Type B pancreatic cell (in vitro differentiated cells): ENCODE results near the gene FLYWCH1. TPM values are rescaled to one million over a fixed set of nuclear protein-coding genes. Genes with fewer than 3 reads are reported as not detected.
"Not testable (repeated sequence)": the region's sequence is repeated elsewhere in the genome, so short reads cannot be mapped to it uniquely, and the experiment has no call there.

Experiments
- DNase-seq: peaks from one replicate; pipeline ENCODE4 v3.0.0; 2021; ENCODE audit warnings: mixed read lengths; ENCODE audit not compliant: unreplicated experiment; ENCODE audit errors: extremely low spot score
- H3K27ac Mint-ChIP-seq: 2 replicates; pipeline ENCODE4 v1.8.0; 2021; ENCODE audit warnings: mild to moderate bottlenecking, mixed read lengths
- H3K27me3 Mint-ChIP-seq: 2 replicates; pipeline ENCODE4 v1.8.0; 2021; ENCODE audit warnings: mixed read lengths
- H3K36me3 Mint-ChIP-seq: 2 replicates; pipeline ENCODE4 v1.8.0; 2021; ENCODE audit warnings: mixed read lengths
- H3K4me1 Mint-ChIP-seq: one replicate; pipeline ENCODE4 v1.8.0; 2021; ENCODE audit warnings: mixed read lengths; ENCODE audit not compliant: unreplicated experiment
- H3K4me3 Mint-ChIP-seq: 2 replicates; pipeline ENCODE4 v1.8.0; 2021; ENCODE audit warnings: mild to moderate bottlenecking, mixed read lengths
- H3K9me3 Mint-ChIP-seq: 2 replicates; pipeline ENCODE4 v1.8.0; 2021; ENCODE audit warnings: mixed read lengths
- total RNA-seq: library from RNA; stranded (reverse); gene quantifications from 2 replicates; pipeline ENCODE4 v1.2.1, GENCODE V29; 2021; ENCODE audit warnings: low replicate concordance
- TF ChIP-seq, protein P1 (sequence below): fragments of 200-600 bp; sonication (generic); conservative IDR thresholded peaks from 2 replicates; pipeline ENCODE4 v1.5.0; 2021; ENCODE audit warnings: antibody characterized with exemption, mild to moderate bottlenecking

Gene FLYWCH1
- total RNA-seq, 1 donor from 2014 or later: 28.6 TPM

DNA sequence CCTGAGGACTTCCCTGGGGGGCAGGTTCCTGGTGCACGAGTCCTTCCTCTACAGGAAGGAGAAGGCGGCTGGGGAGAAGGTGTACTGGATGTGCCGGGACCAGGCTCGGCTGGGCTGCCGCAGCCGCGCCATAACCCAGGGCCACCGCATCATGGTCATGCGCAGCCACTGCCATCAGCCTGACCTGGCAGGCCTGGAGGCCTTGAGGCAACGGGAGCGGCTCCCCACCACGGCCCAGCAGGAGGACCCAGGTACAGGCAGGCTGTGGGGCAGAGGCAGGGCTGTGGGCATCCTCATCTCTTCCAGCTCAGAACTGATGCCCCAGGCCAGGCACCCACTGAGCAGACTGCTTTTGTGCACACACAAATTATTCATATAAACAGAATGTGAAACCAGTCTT is 26.5 kb downstream of the FLYWCH1 start:
- H3K27ac Mint-ChIP-seq: no peak overlapping the region
- no peak for DNase-seq
- H3K36me3 Mint-ChIP-seq: peaks cover 6% of the 10 kb centered on the region
- no peaks in the 10 kb centered on the region for H3K9me3 Mint-ChIP-seq
- H3K4me1 Mint-ChIP-seq: peaks cover 3% of the 10 kb centered on the region
- TF ChIP-seq, protein P1, sequence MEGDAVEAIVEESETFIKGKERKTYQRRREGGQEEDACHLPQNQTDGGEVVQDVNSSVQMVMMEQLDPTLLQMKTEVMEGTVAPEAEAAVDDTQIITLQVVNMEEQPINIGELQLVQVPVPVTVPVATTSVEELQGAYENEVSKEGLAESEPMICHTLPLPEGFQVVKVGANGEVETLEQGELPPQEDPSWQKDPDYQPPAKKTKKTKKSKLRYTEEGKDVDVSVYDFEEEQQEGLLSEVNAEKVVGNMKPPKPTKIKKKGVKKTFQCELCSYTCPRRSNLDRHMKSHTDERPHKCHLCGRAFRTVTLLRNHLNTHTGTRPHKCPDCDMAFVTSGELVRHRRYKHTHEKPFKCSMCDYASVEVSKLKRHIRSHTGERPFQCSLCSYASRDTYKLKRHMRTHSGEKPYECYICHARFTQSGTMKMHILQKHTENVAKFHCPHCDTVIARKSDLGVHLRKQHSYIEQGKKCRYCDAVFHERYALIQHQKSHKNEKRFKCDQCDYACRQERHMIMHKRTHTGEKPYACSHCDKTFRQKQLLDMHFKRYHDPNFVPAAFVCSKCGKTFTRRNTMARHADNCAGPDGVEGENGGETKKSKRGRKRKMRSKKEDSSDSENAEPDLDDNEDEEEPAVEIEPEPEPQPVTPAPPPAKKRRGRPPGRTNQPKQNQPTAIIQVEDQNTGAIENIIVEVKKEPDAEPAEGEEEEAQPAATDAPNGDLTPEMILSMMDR: no peak
- H3K4me3 Mint-ChIP-seq: no peak overlapping the region
- no peaks in the 10 kb centered on the region for H3K27me3 Mint-ChIP-seq

DNA sequence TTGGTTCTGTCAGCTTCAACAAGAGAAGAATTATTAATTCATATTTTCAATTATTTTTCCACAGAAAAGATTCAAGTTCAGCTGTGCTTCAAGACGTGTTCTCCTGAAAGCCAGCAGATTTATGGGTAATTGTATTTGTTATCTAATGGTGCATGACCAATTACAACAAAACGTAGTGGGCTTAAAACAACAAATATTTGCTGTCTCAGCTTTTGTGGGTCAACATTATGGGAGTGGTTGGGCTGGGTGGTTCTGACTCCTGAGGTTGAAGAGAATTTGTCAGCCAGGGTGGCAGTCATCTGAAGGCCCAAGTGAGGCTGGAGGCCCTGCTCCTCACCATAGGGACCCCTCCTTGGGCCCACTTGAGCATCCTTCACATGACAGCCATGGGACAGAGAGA is 28.2 kb downstream of the FLYWCH1 start:
- no peaks in the 10 kb centered on the region for H3K9me3 Mint-ChIP-seq
- DNase-seq: no peak
- peak overlapping the region; percentile 18 for H3K27ac Mint-ChIP-seq
- H3K4me3 Mint-ChIP-seq: no peak overlapping the region
- peaks cover 3% of the 10 kb centered on the region for H3K4me1 Mint-ChIP-seq
- peaks cover 9% of the 10 kb centered on the region for H3K36me3 Mint-ChIP-seq
- TF ChIP-seq, protein P1: no peak
- no peaks in the 10 kb centered on the region for H3K27me3 Mint-ChIP-seq

DNA sequence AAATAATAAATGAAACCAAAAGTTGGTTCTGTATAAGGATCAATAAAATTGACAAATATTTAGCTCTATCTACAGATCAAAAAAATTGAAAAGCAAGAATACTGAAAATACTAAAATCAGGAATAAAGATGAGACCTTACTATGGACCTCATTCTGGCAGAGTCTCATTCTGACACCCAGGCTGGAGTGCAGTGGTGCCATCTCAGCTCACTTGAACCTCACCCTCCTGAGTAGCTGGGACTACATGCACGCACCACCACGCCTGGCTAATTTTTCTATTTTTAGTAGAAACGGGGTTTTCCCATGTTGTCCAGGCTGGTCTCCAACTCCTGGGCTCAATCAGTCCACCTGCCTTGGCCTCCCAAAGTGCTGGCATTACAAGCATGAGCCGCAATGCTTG is 30.3 kb downstream of the FLYWCH1 start:
- H3K27ac Mint-ChIP-seq: no peak overlapping the region

DNA sequence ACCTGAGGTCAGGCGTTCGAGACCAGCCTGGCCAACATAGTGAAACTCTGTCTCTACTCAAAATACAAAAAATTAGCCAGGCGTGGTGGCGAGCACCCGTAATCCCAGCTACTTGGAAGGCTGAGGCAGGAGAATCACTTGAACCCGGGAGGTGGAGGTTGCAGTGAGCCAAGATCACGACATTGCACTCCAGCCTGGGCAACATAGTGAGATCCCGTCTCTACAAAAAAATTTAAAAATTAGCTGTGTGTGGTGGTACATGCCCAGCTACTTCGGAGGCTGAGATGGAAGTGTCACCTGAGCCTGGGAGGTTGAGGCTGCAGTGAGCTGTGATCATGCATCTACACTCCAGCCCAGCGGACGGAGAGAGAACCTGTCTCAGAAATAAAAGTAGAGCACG is 32.0 kb downstream of the FLYWCH1 start:
- not testable (repeated sequence) for H3K4me1 Mint-ChIP-seq, H3K4me3 Mint-ChIP-seq, H3K27ac Mint-ChIP-seq, H3K27me3 Mint-ChIP-seq, DNase-seq, H3K9me3 Mint-ChIP-seq
- peaks cover 16% of the 10 kb centered on the region for H3K36me3 Mint-ChIP-seq

More for the DNA sequence above, 30.3 kb downstream of the FLYWCH1 start:
- no peaks in the 10 kb centered on the region for H3K9me3 Mint-ChIP-seq
- DNase-seq: no peak
- TF ChIP-seq, protein P1: no peak
- no peak overlapping the region for H3K4me3 Mint-ChIP-seq
- no peaks in the 10 kb centered on the region for H3K27me3 Mint-ChIP-seq
- peaks cover 3% of the 10 kb centered on the region for H3K4me1 Mint-ChIP-seq
- peaks cover 14% of the 10 kb centered on the region for H3K36me3 Mint-ChIP-seq

DNA sequence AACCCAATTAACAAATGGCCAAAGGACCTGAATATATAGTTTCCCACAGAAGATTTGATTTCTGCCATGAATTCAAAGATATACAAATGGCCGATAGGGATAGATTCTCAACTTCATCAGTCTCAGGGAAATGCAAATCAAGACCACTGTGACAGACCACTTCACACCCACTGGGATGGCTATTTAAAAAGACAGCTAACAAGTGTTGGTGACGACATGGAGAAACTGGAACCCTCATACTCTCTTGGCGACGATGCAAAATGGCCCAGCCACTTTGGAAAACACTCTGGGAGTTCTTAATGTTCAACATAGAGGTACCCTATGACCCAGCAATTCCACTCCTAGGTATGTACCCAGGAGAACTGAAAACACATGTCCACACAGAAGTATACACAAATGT is 34.9 kb downstream of the FLYWCH1 start:
- no peaks in the 10 kb centered on the region for H3K9me3 Mint-ChIP-seq
- no peaks in the 10 kb centered on the region for H3K4me1 Mint-ChIP-seq
- no peak for DNase-seq
- no peak overlapping the region for H3K4me3 Mint-ChIP-seq
- peaks cover 12% of the 10 kb centered on the region for H3K36me3 Mint-ChIP-seq
- TF ChIP-seq, protein P1: no peak
- no peaks in the 10 kb centered on the region for H3K27me3 Mint-ChIP-seq
- H3K27ac Mint-ChIP-seq: no peak overlapping the region

DNA sequence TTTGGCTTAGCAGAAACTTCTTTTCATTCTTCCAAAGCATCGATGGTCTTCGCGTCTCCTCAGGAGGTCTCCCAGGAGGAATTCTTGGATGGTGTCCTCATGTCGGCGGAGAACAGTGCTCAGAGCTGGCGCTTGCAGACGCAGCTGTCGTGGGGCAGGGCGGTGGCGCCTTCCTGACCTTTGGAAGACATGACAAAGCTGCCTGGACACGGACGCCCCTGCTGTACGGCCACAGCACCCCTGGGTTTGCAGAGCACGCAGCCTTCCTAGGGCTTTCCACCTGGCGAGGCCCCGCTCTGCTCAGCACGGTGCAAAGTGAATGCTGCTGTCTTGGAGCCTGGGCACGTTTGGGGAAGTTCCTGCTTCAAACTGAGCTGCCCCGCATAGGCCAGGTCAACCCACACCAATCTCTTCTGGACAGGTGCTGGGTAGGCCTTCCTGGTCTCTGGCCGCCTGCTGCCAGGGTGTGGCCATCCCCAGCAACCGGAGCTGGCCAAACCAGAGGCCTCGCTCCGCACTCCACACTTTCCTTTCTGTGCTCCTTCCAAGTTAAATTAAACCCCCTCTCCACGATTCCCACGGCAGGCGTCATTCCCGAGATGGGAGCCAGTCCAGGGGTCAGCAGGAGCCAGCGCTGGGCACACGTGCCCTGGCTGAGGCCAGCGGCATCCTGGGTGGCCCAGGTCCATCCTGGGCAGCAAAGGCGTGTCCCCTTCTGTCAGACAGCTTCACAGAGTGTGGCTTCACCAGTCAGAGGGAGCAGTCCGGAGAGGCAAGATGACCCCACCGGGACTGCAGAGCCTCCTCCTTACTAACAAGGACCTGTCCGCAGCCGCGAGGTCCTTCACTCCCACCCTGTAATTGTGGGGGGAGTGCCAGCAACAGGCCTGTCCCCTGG is 37.3 kb downstream of the FLYWCH1 start:
- H3K27me3 Mint-ChIP-seq: no peaks in the 10 kb centered on the region
- no peak overlapping the region for H3K27ac Mint-ChIP-seq
- H3K4me3 Mint-ChIP-seq: no peak overlapping the region
- no peak for DNase-seq
- TF ChIP-seq, protein P1: no peak
- peaks cover 7% of the 10 kb centered on the region for H3K36me3 Mint-ChIP-seq
- no peaks in the 10 kb centered on the region for H3K9me3 Mint-ChIP-seq
- H3K4me1 Mint-ChIP-seq: no peaks in the 10 kb centered on the region
